HG03354 (cell line): Measurements from ENCODE around the gene SLC35E4.
"Not testable (repeated sequence)": the region's sequence is repeated elsewhere in the genome, so short reads cannot be mapped to it uniquely, and the experiment has no call there.

Experiments used
- ATAC-seq: cut with Tn5 transposase; IDR thresholded peaks from one replicate; pipeline ENCODE4 v1.9.1; 2021; ENCODE audit warnings: mild to moderate bottlenecking; ENCODE audit not compliant: unreplicated experiment, poor library complexity, severe bottlenecking

Gene SLC35E4

GRCh38 chr22:30635273-30636225 lies at the start of gene SLC35E4:
TSS of gene SLC35E4 (plus strand) at chr22:30635781. CDS start at chr22:30636451, 670 bp downstream.
- ATAC-seq, result peak; percentile 66

- no peak for ATAC-seq
These were observed 49.2 kb upstream of the SLC35E4 start for GRCh38 chr22:30586414-30586813.

- peak; percentile 4 for ATAC-seq
These were observed 44.4 kb upstream of the SLC35E4 start for GRCh38 chr22:30591191-30591587.

GRCh38 chr22:30591588-30592359 lies 43.8 kb upstream of the SLC35E4 start, which contains the start of gene PES1:
TSS of gene PES1 (minus strand) at chr22:30591910. CDS start at chr22:30591833, 77 bp downstream.
- ATAC-seq, result peak; percentile 96

- not testable (repeated sequence) for ATAC-seq
These were observed 43.2 kb upstream of the SLC35E4 start for GRCh38 chr22:30592360-30592713.

- no peak for ATAC-seq
These were observed 39.4 kb upstream of the SLC35E4 start for GRCh38 chr22:30596199-30596598.

- no peak for ATAC-seq
These were observed 38.7 kb upstream of the SLC35E4 start for GRCh38 chr22:30596886-30597285.

GRCh38 chr22:30598986-30599385 lies 36.6 kb upstream of the SLC35E4 start:
- ATAC-seq, result no peak

GRCh38 chr22:30600921-30601320 lies 34.7 kb upstream of the SLC35E4 start:
- no peak for ATAC-seq

- ATAC-seq, result no peak
These were observed 34.1 kb upstream of the SLC35E4 start for GRCh38 chr22:30601464-30601863.

- ATAC-seq, result no peak
These were observed 33.5 kb upstream of the SLC35E4 start for GRCh38 chr22:30602049-30602448.

GRCh38 chr22:30603801-30604200 lies 31.8 kb upstream of the SLC35E4 start:
- ATAC-seq, result no peak

- ATAC-seq, result no peak
These were observed 30.9 kb upstream of the SLC35E4 start for GRCh38 chr22:30604723-30605122.

GRCh38 chr22:30605449-30606110 lies 30.0 kb upstream of the SLC35E4 start:
- no peak for ATAC-seq

- peak; percentile 62 for ATAC-seq
These were observed 28.9 kb upstream of the SLC35E4 start, which contains the start of gene TCN2 for GRCh38 chr22:30606455-30607299. TSS of gene TCN2 (plus strand) at chr22:30607174. CDS start at chr22:30607332, 158 bp downstream.

- ATAC-seq, result no peak
These were observed 28.2 kb upstream of the SLC35E4 start for GRCh38 chr22:30607300-30607930.

- ATAC-seq, result no peak
These were observed 27.6 kb upstream of the SLC35E4 start for GRCh38 chr22:30607939-30608338.

GRCh38 chr22:30609260-30610185 lies 26.1 kb upstream of the SLC35E4 start:
- ATAC-seq, result no peak
